Epithelial cell of esophagus (primary cell): ENCODE measurements around the gene EVC.

ENCODE experiments used
- DNase-seq: peaks from one replicate; pipeline ENCODE4 v3.0.0; 2010; ENCODE audit warnings: low read depth
- H3K4me3 ChIP-seq: 2 replicates; pipeline ENCODE4 v1.5.1; 2011; ENCODE audit warnings: mild to moderate bottlenecking, low read length, control low read depth
- TF ChIP-seq, protein P1 (sequence below): IDR thresholded peaks from 2 replicates; pipeline ENCODE4 v1.5.1; 2011; ENCODE audit warnings: low read depth, mild to moderate bottlenecking, low read length, control low read depth, inconsistent platforms; ENCODE audit not compliant: insufficient read depth; ENCODE audit errors: missing control alignments

The EVC gene

GRCh38 chr4:5683566-5683965, 27.4 kb upstream of the EVC start:
- no peak overlapping the region for H3K4me3 ChIP-seq
- TF ChIP-seq, protein P1, sequence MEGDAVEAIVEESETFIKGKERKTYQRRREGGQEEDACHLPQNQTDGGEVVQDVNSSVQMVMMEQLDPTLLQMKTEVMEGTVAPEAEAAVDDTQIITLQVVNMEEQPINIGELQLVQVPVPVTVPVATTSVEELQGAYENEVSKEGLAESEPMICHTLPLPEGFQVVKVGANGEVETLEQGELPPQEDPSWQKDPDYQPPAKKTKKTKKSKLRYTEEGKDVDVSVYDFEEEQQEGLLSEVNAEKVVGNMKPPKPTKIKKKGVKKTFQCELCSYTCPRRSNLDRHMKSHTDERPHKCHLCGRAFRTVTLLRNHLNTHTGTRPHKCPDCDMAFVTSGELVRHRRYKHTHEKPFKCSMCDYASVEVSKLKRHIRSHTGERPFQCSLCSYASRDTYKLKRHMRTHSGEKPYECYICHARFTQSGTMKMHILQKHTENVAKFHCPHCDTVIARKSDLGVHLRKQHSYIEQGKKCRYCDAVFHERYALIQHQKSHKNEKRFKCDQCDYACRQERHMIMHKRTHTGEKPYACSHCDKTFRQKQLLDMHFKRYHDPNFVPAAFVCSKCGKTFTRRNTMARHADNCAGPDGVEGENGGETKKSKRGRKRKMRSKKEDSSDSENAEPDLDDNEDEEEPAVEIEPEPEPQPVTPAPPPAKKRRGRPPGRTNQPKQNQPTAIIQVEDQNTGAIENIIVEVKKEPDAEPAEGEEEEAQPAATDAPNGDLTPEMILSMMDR: no peak
- DNase-seq: no peak

- DNase-seq: no peak
- H3K4me3 ChIP-seq: no peak overlapping the region
- TF ChIP-seq, protein P1: no peak
Measured at GRCh38 chr4:5685296-5685695, 25.7 kb upstream of the EVC start.

DNA sequence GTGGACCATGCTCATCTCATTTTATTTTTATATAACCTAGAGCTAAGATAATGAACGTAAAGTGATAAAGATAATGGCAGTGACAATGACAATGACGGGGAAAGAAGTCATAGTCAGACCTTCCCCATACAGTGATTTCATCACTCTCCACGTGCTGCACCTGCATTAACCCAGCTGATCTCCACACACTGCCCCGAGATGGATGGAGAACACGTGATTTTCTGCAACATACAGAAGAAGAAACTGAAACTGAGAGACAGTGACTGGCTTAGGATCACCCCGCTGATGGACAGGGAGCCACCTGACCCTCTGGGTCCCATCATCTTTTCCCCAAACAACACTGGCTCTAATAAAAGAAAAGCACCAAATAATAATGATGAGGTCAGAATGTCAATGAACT, 24.7 kb upstream of the EVC start:
- no peak overlapping the region for H3K4me3 ChIP-seq
- DNase-seq: no peak
- TF ChIP-seq, protein P1: no peak

GRCh38 chr4:5689065-5689464, 21.9 kb upstream of the EVC start:
- H3K4me3 ChIP-seq: no peak overlapping the region
- no peak for DNase-seq
- TF ChIP-seq, protein P1: no peak

GRCh38 chr4:5691491-5692132, 19.4 kb upstream of the EVC start:
- no peak for DNase-seq
- TF ChIP-seq, protein P1: no peak
- H3K4me3 ChIP-seq: no peak overlapping the region

DNA sequence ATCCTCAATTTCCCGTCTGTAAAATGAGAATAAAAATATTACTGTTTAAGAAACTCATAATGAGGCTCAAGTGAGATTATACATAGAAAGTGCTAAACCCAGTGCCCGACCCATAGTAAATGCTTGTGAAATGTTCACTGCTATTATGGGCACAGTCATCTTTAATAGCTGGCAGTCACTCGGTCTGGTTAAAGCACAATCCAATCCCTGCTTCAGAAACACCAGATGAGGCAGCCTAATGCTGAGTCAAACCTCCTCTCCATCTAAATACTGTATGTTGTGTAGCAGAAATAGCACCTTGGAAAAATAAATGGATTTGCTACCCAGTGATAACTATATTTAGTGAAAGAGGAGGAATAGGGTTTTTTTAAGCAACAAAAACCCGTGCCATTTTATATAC, 17.1 kb upstream of the EVC start:
- no peak overlapping the region for H3K4me3 ChIP-seq
- TF ChIP-seq, protein P1: no peak
- DNase-seq: no peak

DNA sequence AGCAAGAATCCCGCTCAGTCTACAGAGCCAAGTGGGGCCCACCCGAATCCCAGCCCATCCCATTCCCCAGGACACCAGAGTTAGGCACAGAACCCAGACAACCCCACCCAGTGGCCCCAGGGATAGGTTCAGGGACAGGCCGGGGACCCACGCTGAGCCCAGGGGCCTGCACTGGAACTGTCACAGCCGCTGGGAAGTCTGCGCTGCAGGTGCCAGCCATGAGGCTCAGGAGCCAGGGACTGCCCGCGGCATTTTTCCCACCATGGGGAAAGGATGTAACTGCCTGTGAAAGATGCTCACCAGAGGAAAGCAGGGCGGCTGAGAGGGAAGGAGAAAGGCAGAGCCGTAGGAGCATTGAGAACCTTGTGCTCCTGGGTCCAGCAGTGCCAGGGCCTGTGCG, 14.7 kb upstream of the EVC start:
- TF ChIP-seq, protein P1: no peak
- DNase-seq: no peak
- no peak overlapping the region for H3K4me3 ChIP-seq
